Measurements from ENCODE around the gene TXNIP. TPM values are rescaled to one million over a fixed set of nuclear protein-coding genes. Genes with fewer than 3 reads are reported as not detected.
A peak's percentile ranks its signal among the peaks of the same experiment; 100 is the strongest.

Gene TXNIP
- total and polyA plus RNA-seq, 2 of the 4 experiments (the other 2 are of a cell fraction) = 36.4 to 77.2 TPM

DNA sequence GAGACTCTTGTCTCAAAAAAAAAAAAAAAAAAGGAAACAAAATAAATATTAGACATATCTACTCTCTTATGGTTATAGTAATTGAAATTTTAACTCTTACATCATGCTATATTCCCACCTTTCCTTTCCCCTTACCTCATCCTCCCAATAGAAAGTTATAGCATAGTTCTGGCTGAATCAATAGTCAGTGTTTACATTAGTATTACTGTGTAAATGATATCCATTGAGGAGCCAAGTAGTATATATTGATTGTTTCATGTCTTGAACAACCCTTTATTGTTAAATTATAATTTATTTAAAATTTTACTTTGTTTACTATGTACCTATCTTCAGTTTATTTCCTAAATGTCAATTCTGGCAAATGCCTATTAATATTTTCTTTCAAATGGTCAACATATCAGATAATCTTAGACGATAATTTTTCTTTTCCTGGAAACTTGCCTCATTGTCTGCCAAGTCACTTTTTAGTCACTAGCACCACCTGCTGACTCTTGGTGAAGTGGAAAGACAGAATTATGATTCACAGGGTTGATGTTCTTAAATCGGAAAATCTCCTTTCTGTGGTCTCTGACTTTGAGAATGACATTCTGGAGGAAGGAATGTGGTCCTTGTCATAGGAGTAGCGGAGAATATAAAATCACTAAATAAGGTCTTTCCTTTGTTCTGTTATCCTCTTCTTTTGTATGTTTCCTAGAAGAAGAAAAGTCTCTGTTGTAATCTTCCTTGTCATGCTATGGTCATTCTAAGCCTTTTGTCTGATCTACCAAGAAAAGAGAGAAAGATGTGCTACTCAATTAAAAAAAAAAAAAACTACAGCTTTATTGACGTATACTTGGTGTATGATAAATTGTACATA lies 16.6 kb upstream of the TXNIP start:
- CTCF ChIA-PET = interaction anchor here (0.6 to 1.9 kb wide), 4 partner anchors 35 to 167 kb away, joined by 3 to 7 read pairs (median 7); partner anchors contain the start of gene NUDT17
- no peak; the same call in 1 of the 2 replicates for TF ChIP-seq POLR2A (IDR thresholded peaks at IDR 0.05; ENCODE audit: low read depth, low read length)
- no peak for TF ChIP-seq ELK1 (IDR thresholded peaks at IDR 0.05; ENCODE audit: borderline replicate concordance, low read depth, low read length)
- peak; percentile 80 for TF ChIP-seq SMC3 (IDR thresholded peaks at IDR 0.05; ENCODE audit: low read depth, low read length)
- TF ChIP-seq, protein P1, sequence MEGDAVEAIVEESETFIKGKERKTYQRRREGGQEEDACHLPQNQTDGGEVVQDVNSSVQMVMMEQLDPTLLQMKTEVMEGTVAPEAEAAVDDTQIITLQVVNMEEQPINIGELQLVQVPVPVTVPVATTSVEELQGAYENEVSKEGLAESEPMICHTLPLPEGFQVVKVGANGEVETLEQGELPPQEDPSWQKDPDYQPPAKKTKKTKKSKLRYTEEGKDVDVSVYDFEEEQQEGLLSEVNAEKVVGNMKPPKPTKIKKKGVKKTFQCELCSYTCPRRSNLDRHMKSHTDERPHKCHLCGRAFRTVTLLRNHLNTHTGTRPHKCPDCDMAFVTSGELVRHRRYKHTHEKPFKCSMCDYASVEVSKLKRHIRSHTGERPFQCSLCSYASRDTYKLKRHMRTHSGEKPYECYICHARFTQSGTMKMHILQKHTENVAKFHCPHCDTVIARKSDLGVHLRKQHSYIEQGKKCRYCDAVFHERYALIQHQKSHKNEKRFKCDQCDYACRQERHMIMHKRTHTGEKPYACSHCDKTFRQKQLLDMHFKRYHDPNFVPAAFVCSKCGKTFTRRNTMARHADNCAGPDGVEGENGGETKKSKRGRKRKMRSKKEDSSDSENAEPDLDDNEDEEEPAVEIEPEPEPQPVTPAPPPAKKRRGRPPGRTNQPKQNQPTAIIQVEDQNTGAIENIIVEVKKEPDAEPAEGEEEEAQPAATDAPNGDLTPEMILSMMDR (conservative IDR thresholded peaks at IDR 0.05; ENCODE audit: low read depth, low read length) = peak; percentile 92
- TF ChIP-seq MXI1 (IDR thresholded peaks at IDR 0.05; ENCODE audit: borderline replicate concordance, low read depth, low read length) = no peak
- peak; percentile 91 for TF ChIP-seq RAD21 (IDR thresholded peaks at IDR 0.05; ENCODE audit: low read length)
- no peak overlapping the region for H2BK5ac ChIP-seq (ENCODE audit: low read depth, low read length, poor library complexity, severe bottlenecking)
- no peaks in the 10 kb centered on the region for H3K36me3 ChIP-seq (ENCODE audit: control insufficient read depth, insufficient read depth, low read length)
- H4K91ac ChIP-seq (ENCODE audit: insufficient read depth, low read depth, low read length) = no peak overlapping the region
- no peaks in the 10 kb centered on the region for H4K20me1 ChIP-seq (ENCODE audit: insufficient read depth, low read length)
- no peaks in the 10 kb centered on the region for H3K9me3 ChIP-seq (ENCODE audit: control insufficient read depth, insufficient read depth, low read length)
- intact Hi-C loops (cut with micrococcal nuclease) (loop anchor here (1.0 kb wide), 3 partner anchors 36 to 168 kb away; partner anchors contain the start of gene NUDT17), in situ Hi-C loops (cut with MboI; ENCODE audit: low sequenced_read_pairs) (loop anchor here (5.0 kb wide), 1 partner anchor 166 kb away; the partner anchor contains the start of gene NUDT17), dilution Hi-C loops (cut with HindIII; ENCODE audit: low sequenced_read_pairs, unreplicated experiment) (no loop called here)
- no peak overlapping the region for H2BK20ac ChIP-seq (ENCODE audit: low read depth, low read length)
- no peak overlapping the region for H3K4me3 ChIP-seq (ENCODE audit: insufficient read depth, low read depth, low read length)
- H3K4me2 ChIP-seq (ENCODE audit: low read depth, low read length) = no peak overlapping the region
- POLR2A ChIA-PET (ENCODE audit: unreplicated experiment) = no interaction called here
- no peak overlapping the region for H2BK120ac ChIP-seq (ENCODE audit: low read depth, low read length)
- WGBS, 2 experiments (ENCODE audit: extremely low coverage in 2 of 2, insufficient read length in 1 of 2) = no CpG with 5 or more reads among the region's 4 CpGs
- no peak overlapping the region for H3K9ac ChIP-seq (ENCODE audit: low read depth, low read length)
- H3K14ac ChIP-seq (replicated peaks; ENCODE audit: low read depth, low read length) = no peak overlapping the region
- no peak overlapping the region for H4K8ac ChIP-seq (ENCODE audit: low read depth in 2 of 2, low read length in 2 of 2)
- no peaks in the 10 kb centered on the region for H3K79me1 ChIP-seq (ENCODE audit: low read depth in 1 of 2, low read length in 2 of 2)
- no peak overlapping the region for H2BK15ac ChIP-seq (ENCODE audit: low read depth, low read length)
- H3K27me3 ChIP-seq (ENCODE audit: control insufficient read depth, insufficient read depth, low read length) = peaks cover 10% of the 10 kb centered on the region
- H3K56ac ChIP-seq (ENCODE audit: extremely low read depth, insufficient read depth, low read length) = no peak overlapping the region
- ATAC-seq (ENCODE audit: low read depth) = peak; percentile 72
- no peak overlapping the region for H2AK9ac ChIP-seq (replicated peaks; ENCODE audit: low read depth, low read length, poor library complexity)
- no TSS peak for BruUV-seq (replicated peaks)
- DNase-seq = peak; percentile 86
- H3K4ac ChIP-seq (ENCODE audit: low read depth, low read length) = no peak overlapping the region
- H2AK5ac ChIP-seq (ENCODE audit: low read depth, low read length) = no peak overlapping the region
- H3K9me1 ChIP-seq (ENCODE audit: insufficient read depth, low read length) = no peaks in the 10 kb centered on the region
- H3K27ac ChIP-seq (ENCODE audit: insufficient read depth, low read length) = no peak overlapping the region
- H3K4me1 ChIP-seq (ENCODE audit: control insufficient read depth, insufficient read depth, low read length) = no peaks in the 10 kb centered on the region
- no peak overlapping the region for H2AFZ ChIP-seq (replicated peaks; ENCODE audit: low read length, poor library complexity)
- H3K23ac ChIP-seq (ENCODE audit: low read depth, low read length) = no peak overlapping the region
- no peak overlapping the region for H3K18ac ChIP-seq (ENCODE audit: low read depth, low read length)
- no peak overlapping the region for H4K5ac ChIP-seq (ENCODE audit: low read depth, low read length)
